H1 (cell line): ENCODE results near the gene STX16. TPM values are rescaled to one million over a fixed set of nuclear protein-coding genes. Genes with fewer than 3 reads are reported as not detected.

Source experiments
- CTCF ChIA-PET: fragments of 300-600 bp; sonication (Branson Sonifier 250); formaldehyde crosslinking; loops from one replicate; lab custom pipeline; 2021; ENCODE audit not compliant: partially characterized antibody; lab: Charles Lee
- POLR2A ChIA-PET: fragments of 300-600 bp; sonication (Branson Sonifier 250); formaldehyde crosslinking; loops from one replicate; lab custom pipeline; 2021; ENCODE audit warnings: inconsistent platforms; ENCODE audit not compliant: partially characterized antibody; lab: Charles Lee
- DNase-seq, 2 experiments: peaks; one replicate each; pipeline versions ENCODE4 v3.0.0 to v3.0.0-alpha.2; 2010 to 2022; ENCODE audit warnings: low spot score in 2 of 2, low read depth in 1 of 2, mixed read lengths in 1 of 2
- FAIRE-seq: peaks from 2 replicates; lab custom pipeline; 2011; peaks lifted over from hg19 to GRCh38; lab: Jason Lieb, UNC
- H2AFZ ChIP-seq: 2 replicates; pipeline ENCODE4 v1.8.1; 2012; ENCODE audit warnings: low read length, inconsistent platforms
- H2AK5ac ChIP-seq: 2 replicates; pipeline ENCODE4 v1.6.1; 2013; ENCODE audit warnings: low read depth, low read length
- H2BK120ac ChIP-seq: replicated peaks from 2 replicates; pipeline ENCODE3; 2013; ENCODE audit warnings: low read depth, low read length, inconsistent platforms
- H2BK12ac ChIP-seq: 2 replicates; pipeline ENCODE4 v1.6.1; 2013; ENCODE audit warnings: low read depth, low read length
- H2BK15ac ChIP-seq: 2 replicates; pipeline ENCODE4 v1.6.1; 2013; ENCODE audit warnings: low read length
- H2BK20ac ChIP-seq: 2 replicates; pipeline ENCODE4 v1.6.1; 2013; ENCODE audit warnings: low read length
- H2BK5ac ChIP-seq: 2 replicates; pipeline ENCODE4 v1.6.1; 2013; ENCODE audit warnings: low read depth, low read length
- H3K14ac ChIP-seq: 2 replicates; pipeline ENCODE4 v1.6.1; 2013; ENCODE audit warnings: inconsistent platforms; ENCODE audit not compliant: insufficient read length
- H3K18ac ChIP-seq: 2 replicates; pipeline ENCODE4 v1.6.1; 2013; ENCODE audit warnings: low read length; ENCODE audit errors: extremely low read depth
- H3K23ac ChIP-seq: 2 replicates; pipeline ENCODE4 v1.6.1; 2013; ENCODE audit warnings: inconsistent platforms; ENCODE audit not compliant: insufficient read length
- H3K23me2 ChIP-seq: 2 replicates; pipeline ENCODE4 v1.6.1; 2013; ENCODE audit warnings: low read depth, low read length
- H3K27ac ChIP-seq: 2 replicates; pipeline ENCODE4 v1.6.1; 2011; ENCODE audit warnings: low read depth, low read length, inconsistent platforms
- H3K27me3 ChIP-seq, 4 experiments: replicated peaks in 1 of 4; 1 replicate in 1 of 4; 2 replicates in 3 of 4; pipeline versions ENCODE4 v1.6.1 to v1.8.1; 2011 to 2013; ENCODE audit warnings: low read length in 3 of 4, mild to moderate bottlenecking in 3 of 4, inconsistent platforms in 2 of 4, mixed read lengths in 2 of 4, moderate library complexity in 1 of 4; ENCODE audit not compliant: control insufficient read depth in 3 of 4, insufficient read depth in 3 of 4; ENCODE audit errors: extremely low read depth in 1 of 4
- H3K36me3 ChIP-seq, 4 experiments: 2 replicates each; pipeline versions ENCODE4 v1.6.1 to v1.8.1; 2011 to 2013; ENCODE audit warnings: mild to moderate bottlenecking in 4 of 4, low read length in 3 of 4, moderate library complexity in 2 of 4, control low read depth in 1 of 4, inconsistent platforms in 1 of 4; ENCODE audit not compliant: insufficient read depth in 4 of 4, control insufficient read depth in 2 of 4
- H3K4ac ChIP-seq: replicated peaks from 2 replicates; pipeline ENCODE3; 2013; ENCODE audit warnings: low read length, low read depth, mixed read lengths, inconsistent platforms; ENCODE audit not compliant: insufficient read length
- H3K4me1 ChIP-seq, 4 experiments: replicated peaks in 1 of 4; 1 replicate in 1 of 4; 2 replicates in 3 of 4; pipeline versions ENCODE4 v1.6.1 to v1.8.1; 2011 to 2013; ENCODE audit warnings: low read length in 3 of 4, inconsistent platforms in 2 of 4, mixed read lengths in 1 of 4; ENCODE audit not compliant: insufficient read depth in 4 of 4, control insufficient read depth in 3 of 4
- H3K4me2 ChIP-seq, 2 experiments: 2 replicates each; pipeline versions ENCODE4 v1.6.1 to v1.8.1; 2011 to 2013; ENCODE audit warnings: low read depth in 2 of 2, low read length in 2 of 2, control low read depth in 1 of 2, inconsistent platforms in 1 of 2, mild to moderate bottlenecking in 1 of 2; ENCODE audit not compliant: insufficient read depth in 1 of 2
- H3K4me3 ChIP-seq, 4 experiments: fragments of 200-600, 300-600 bp in 1 of 4; sonication (generic), shearing (Covaris generic), sonication (Bioruptor Twin) in 1 of 4; 2 replicates each; pipeline versions ENCODE4 v1.5.1 to v1.8.1; 2011 to 2016; ENCODE audit warnings: low read length in 4 of 4, low read depth in 3 of 4, control low read depth in 2 of 4, inconsistent platforms in 2 of 4, mild to moderate bottlenecking in 2 of 4, mixed read lengths in 1 of 4, moderate library complexity in 1 of 4; ENCODE audit not compliant: insufficient read depth in 2 of 4; ENCODE audit errors: extremely low read depth in 1 of 4
- H3K56ac ChIP-seq: replicated peaks from 2 replicates; pipeline ENCODE3; 2013; ENCODE audit warnings: low read depth, mild to moderate bottlenecking, mixed read lengths, low read length, inconsistent platforms; ENCODE audit not compliant: insufficient read length
- H3K79me1 ChIP-seq: 2 replicates; pipeline ENCODE4 v1.6.1; 2013; ENCODE audit warnings: low read depth, low read length, control low read depth
- H3K79me2 ChIP-seq, 2 experiments: 2 replicates each; pipeline versions ENCODE4 v1.6.1 to v1.8.1; 2012 to 2013; ENCODE audit warnings: low read length in 2 of 2, mild to moderate bottlenecking in 2 of 2, inconsistent platforms in 1 of 2; ENCODE audit not compliant: insufficient read depth in 2 of 2, control insufficient read depth in 1 of 2
- H3K9ac ChIP-seq, 4 experiments: replicated peaks in 1 of 4; 1 replicate in 1 of 4; 2 replicates in 3 of 4; pipeline versions ENCODE4 v1.6.1 to v1.8.1; 2011 to 2013; ENCODE audit warnings: low read depth in 3 of 4, low read length in 3 of 4, control low read depth in 2 of 4, mild to moderate bottlenecking in 2 of 4, moderate library complexity in 2 of 4, inconsistent platforms in 1 of 4; ENCODE audit errors: extremely low read depth in 1 of 4
- H3K9me3 ChIP-seq, 2 experiments: 2 replicates each; pipeline versions ENCODE4 v1.6.1 to v1.8.1; 2012 to 2013; ENCODE audit warnings: mild to moderate bottlenecking in 2 of 2, moderate library complexity in 2 of 2, control low read depth in 1 of 2, inconsistent platforms in 1 of 2, low read depth in 1 of 2, low read length in 1 of 2, mixed read lengths in 1 of 2; ENCODE audit not compliant: insufficient read depth in 2 of 2
- H4K20me1 ChIP-seq, 2 experiments: replicated peaks in 1 of 2; 2 replicates each; pipeline versions ENCODE3 to v1.8.1; 2011 to 2013; ENCODE audit warnings: inconsistent platforms in 2 of 2, low read length in 2 of 2, mild to moderate bottlenecking in 1 of 2; ENCODE audit not compliant: insufficient read depth in 2 of 2, control insufficient read depth in 1 of 2
- H4K5ac ChIP-seq: 2 replicates; pipeline ENCODE4 v1.6.1; 2013; ENCODE audit warnings: low read length, low read depth, mixed read lengths, inconsistent platforms; ENCODE audit not compliant: insufficient read length
- H4K8ac ChIP-seq: 2 replicates; pipeline ENCODE4 v1.8.0; 2013; ENCODE audit warnings: mild to moderate bottlenecking, moderate library complexity, low read length, inconsistent platforms; ENCODE audit not compliant: insufficient read depth; ENCODE audit errors: extremely low read depth
- H4K91ac ChIP-seq: replicated peaks from 2 replicates; pipeline ENCODE3; 2013; ENCODE audit warnings: low read length, mixed read lengths, inconsistent platforms; ENCODE audit not compliant: insufficient read length
- BACH1 ChIP-seq: IDR thresholded peaks from 2 replicates; pipeline ENCODE4 v1.6.1; 2012; ENCODE audit warnings: low read length, improper control_type of control experiment
- FOSL1 ChIP-seq: IDR thresholded peaks from 2 replicates; pipeline ENCODE4 v1.6.1; 2011; ENCODE audit warnings: mild to moderate bottlenecking, low read depth, low read length, moderate library complexity; ENCODE audit not compliant: insufficient read depth
- WGBS, 2 experiments: shearing (Covaris generic) in 1 of 2; methylation state at CpG; one replicate each; pipeline versions ENCODE4 v1.1.6 to v1.1.7; 2013 to 2015; ENCODE audit warnings: low lambda C conversion rate in 2 of 2, mixed read lengths in 2 of 2, inconsistent platforms in 1 of 2, low coverage in 1 of 2, missing lambda C conversion rate in 1 of 2; ENCODE audit not compliant: insufficient replicate concordance in 2 of 2, insufficient coverage in 1 of 2, insufficient read length in 1 of 2; ENCODE audit errors: extremely low coverage in 1 of 2, missing lambda C conversion rate in 1 of 2; 5-methylcytosine and 5-hydroxymethylcytosine counted together
- polyA plus RNA-seq, 7 experiments: library from polyadenylated mRNA; depleted of rRNA in 3 of 7; stranded (reverse) in 5 of 7; unstranded in 2 of 7; fragments of >200 nt in 5 of 7; fragments of 200-250 nt in 2 of 7; gene quantifications; 1 replicate in 5 of 7; 2 replicates in 1 of 7; 4 replicates in 1 of 7; pipeline versions ENCODE4 v1.2.1 to v1.2.3, GENCODE V29; 2011 to 2013; ENCODE audit warnings: missing spikeins in 2 of 7, mixed read lengths in 2 of 7
- total RNA-seq: library from RNA; stranded (reverse); fragmentation: NEBNext Ultra II Directional; extraction: Animal tissue kit (Norgen Biotek cat#: 25700); gene quantifications from 2 replicates; pipeline ENCODE4 v1.2.1, GENCODE V29; 2021

Gene STX16
- total and polyA plus RNA-seq, 2 of the 8 experiments (the other 6 are each of a cell fraction or from before 2014, with no cell fraction given), result 45.2 to 61.6 TPM

- Histone ChIP-seq H3K79me2 (no peaks in the 10 kb centered on the region), H3K27ac (no peak overlapping the region), H4K20me1 (no peaks in the 10 kb centered on the region), H2AFZ (no peak overlapping the region), H3K23ac (no peak overlapping the region), H4K5ac (no peak overlapping the region), H3K79me1 (no peaks in the 10 kb centered on the region), H3K4me1 (peaks cover 0 to 4% (median 0%) of the 10 kb centered on the region in 4 experiments; a peak in 2 of 7 replicates), H3K9ac (no peak overlapping the region), H2BK12ac (no peak overlapping the region), H3K36me3 (no peaks in the 10 kb centered on the region), H4K8ac (no peak overlapping the region), H3K4me3 (no peak overlapping the region), H3K4me2 (no peak overlapping the region), H3K9me3 (no peaks in the 10 kb centered on the region), H3K56ac (no peak overlapping the region), H3K14ac (no peak overlapping the region), H3K4ac (no peak overlapping the region), H2BK120ac (no peak overlapping the region), H3K18ac (no peak overlapping the region), H2AK5ac (no peak overlapping the region), H3K23me2 (no peaks in the 10 kb centered on the region), H3K27me3 (no peaks in the 10 kb centered on the region), H2BK15ac (no peak overlapping the region), H2BK5ac (peak overlapping the region; percentile 66; the same call in 1 of the 2 replicates), H4K91ac (no peak overlapping the region), H2BK20ac (no peak overlapping the region)
- POLR2A ChIA-PET, result interaction anchor here (1.0 to 10.9 kb wide), 5 partner anchors 15 to 94 kb away, joined by 3 to 188 read pairs (median 4); no protein-coding TSS in a partner anchor
- FAIRE-seq (no peak), DNase-seq (peak in 1 of 2 experiments; percentile 47)
- 89% methylated on average over 14 of the region's 18 CpGs; no CpG with 5 or more reads in 1 of the 2 experiments for WGBS, 2 experiments
- TF ChIP-seq FOSL1 (no peak), BACH1 (no peak)
- CTCF ChIA-PET, result interaction anchor here (0.9 to 1.7 kb wide), 4 partner anchors 12 to 136 kb away, joined by 3 to 4 read pairs (median 3); partner anchors contain the start of gene GNAS
Measured at GRCh38 chr20:58715801-58716475, 64.9 kb downstream of the STX16 start.
